SH-SY5Y (cell line): ENCODE measurements around the gene BACH2.

ENCODE experiments used
- GATA2 ChIP-seq: IDR thresholded peaks from 2 replicates; pipeline ENCODE4 v1.6.1; 2011; ENCODE audit warnings: mild to moderate bottlenecking, low read depth, low read length
- GATA3 ChIP-seq: IDR thresholded peaks from 2 replicates; pipeline ENCODE4 v1.6.1; 2011; ENCODE audit warnings: low read depth, mild to moderate bottlenecking, low read length, moderate library complexity

Gene BACH2

GRCh38 chr6:89941031-89941762, 355.4 kb downstream of the BACH2 start:
- no peak for TF ChIP-seq GATA2
- TF ChIP-seq GATA3 = no peak

- no peak for TF ChIP-seq GATA2
- TF ChIP-seq GATA3 = no peak
Observed at GRCh38 chr6:89940225-89941027, 356.2 kb downstream of the BACH2 start.

- TF ChIP-seq GATA2 (no peak), GATA3 (no peak)
Observed at GRCh38 chr6:89939144-89939543, 357.5 kb downstream of the BACH2 start.

- TF ChIP-seq GATA2 (no peak), GATA3 (no peak)
Observed at GRCh38 chr6:89938014-89938413, 358.6 kb downstream of the BACH2 start.

- no peak for TF ChIP-seq GATA2
- TF ChIP-seq GATA3 = no peak
Observed at GRCh38 chr6:89936177-89936576, 360.5 kb downstream of the BACH2 start.

- TF ChIP-seq GATA2 (no peak), GATA3 (no peak)
Observed at GRCh38 chr6:89934685-89935366, 361.8 kb downstream of the BACH2 start.

DNA sequence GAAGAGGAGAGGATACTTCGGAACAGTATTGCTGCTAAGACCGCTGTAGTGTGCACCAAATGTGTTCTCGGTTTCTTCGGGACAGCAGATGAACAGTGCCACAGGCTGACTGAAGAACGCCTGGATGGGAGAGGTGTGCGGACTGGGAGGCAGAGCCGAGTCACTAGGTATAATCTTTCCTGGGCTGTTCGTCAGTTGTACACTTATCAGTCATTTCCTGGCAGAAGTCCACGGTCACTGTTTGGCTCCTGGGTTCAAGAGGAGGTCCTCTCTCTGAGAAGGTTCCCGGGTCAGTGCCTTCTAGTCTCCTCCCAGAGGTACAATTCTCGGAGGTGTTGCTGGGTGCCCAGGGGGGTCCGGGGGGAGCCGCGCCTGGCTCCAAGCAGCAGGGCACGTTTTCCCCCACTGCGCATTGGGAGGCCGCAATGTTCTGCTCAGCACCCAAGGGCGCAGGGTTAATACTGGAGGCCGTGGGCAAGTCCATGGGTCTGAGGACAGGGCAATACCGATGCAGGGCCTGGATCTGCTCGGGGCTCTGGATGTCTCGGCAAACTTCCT, 364.3 kb downstream of the BACH2 start:
- no peak for TF ChIP-seq GATA2
- no peak for TF ChIP-seq GATA3

DNA sequence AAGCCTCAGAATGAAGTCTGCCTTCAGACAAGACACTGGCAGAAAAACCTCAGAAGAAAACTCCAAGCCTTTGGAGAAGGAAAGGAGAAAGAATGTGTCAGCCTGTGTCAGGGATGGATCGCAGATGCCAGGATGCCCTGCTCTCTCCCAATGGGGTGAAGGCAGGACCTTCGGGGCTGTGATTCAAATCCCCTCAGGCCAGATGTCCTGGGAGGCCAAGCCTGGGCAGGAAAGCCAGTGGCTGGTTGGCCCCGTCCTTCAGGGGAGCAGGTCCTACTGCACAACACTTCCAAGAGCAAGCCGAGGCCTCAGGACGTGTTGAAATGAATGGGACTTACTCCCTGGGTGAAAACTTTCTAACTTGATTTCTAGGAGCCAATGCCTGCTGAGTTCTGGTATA, 365.9 kb downstream of the BACH2 start:
- TF ChIP-seq GATA3 = no peak
- no peak for TF ChIP-seq GATA2

DNA sequence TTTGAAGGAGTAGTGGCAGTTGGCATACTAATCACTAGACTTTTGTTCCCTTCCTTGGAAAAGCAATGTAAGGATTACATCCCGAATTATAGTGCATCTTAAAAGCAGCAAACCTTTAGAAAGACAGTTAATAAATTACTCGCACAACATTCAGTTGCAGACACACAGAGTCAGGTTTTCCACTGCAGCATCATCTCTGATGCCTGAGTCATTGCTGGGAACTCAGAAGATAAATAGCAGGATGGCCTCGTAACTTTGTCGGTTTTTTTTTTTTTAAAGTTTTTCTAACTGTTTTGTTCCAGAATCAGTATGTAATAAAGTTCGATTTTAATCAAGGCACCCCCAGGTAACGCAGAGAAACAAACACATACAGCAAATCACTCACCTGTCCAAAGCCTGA, 368.0 kb downstream of the BACH2 start:
- no peak for TF ChIP-seq GATA2
- no peak for TF ChIP-seq GATA3

DNA sequence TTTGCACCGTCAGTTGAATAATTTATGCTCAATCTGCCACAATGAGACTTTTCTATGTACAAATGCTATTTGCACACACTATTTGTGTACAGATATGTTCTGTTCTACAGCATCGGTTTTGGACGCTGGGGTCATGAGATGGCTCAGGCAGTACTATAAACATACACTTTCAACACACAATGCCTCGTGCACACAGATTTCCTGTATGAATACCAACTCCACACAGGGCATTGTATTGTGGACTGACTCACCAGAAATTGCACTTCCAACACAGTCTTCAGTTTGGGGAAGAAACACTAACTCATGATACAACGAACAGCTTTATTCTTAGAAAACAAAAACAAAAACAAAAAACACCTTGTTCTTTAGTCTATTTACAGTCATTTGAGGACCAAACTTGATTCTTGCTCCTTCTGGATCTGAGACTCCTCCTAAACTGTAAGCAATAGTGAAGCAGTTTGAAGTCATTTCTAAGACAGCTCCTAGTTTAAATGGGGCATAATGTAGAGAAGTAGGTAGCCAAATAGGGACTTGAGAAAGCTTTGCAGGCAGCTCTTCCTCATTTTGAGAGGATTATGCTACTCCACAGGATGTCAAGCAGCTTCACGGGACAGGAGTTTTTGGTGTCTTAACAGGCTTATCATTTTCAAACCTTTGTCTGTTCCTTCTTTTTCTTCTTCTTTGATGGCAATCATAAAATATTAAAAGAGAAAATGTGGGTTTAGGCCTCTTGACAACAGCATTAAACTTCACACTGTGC, 368.7 kb downstream of the BACH2 start:
- TF ChIP-seq GATA2 = no peak
- TF ChIP-seq GATA3 = no peak

GRCh38 chr6:89927264-89927663, 369.4 kb downstream of the BACH2 start:
- TF ChIP-seq GATA3 (no peak), GATA2 (no peak)

GRCh38 chr6:89925826-89926225, 370.8 kb downstream of the BACH2 start:
- TF ChIP-seq GATA2 (no peak), GATA3 (no peak)

- TF ChIP-seq GATA3 (no peak), GATA2 (no peak)
Observed at GRCh38 chr6:89924231-89924630, 372.4 kb downstream of the BACH2 start.
